ENCODE measurements around the gene HAP1.

DNA sequence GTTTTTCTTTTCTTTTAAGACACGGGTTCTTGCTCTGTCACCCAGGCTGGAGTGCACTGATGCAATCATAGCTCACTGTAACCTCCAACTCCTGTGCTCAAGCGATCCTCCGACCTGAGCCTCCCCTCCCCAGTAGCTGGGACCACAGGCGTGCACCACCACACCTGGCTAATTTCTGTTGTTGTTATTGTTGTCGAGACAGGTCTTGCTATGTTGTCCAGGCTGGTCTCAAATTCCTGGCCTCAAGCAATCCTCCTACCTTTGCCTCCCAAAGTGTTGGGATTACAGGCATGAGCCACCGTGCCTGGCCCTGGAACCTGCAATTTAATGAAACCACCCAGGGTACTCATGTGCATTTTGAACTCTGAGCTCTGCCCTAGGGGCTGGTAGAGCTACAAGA is 27.9 kb upstream of the HAP1 start:
- TF ChIP-seq FOXJ3 (CRISPR knock-in tag; IDR thresholded peaks at IDR 0.05) = no peak
- TF ChIP-seq SIN3A (IDR thresholded peaks at IDR 0.05; ENCODE audit: borderline replicate concordance, low read depth, low read length) = no peak
- TF ChIP-seq JUND (IDR thresholded peaks at IDR 0.05) = no peak
- TF ChIP-seq CTCF (IDR thresholded peaks at IDR 0.05) = no peak
- TF ChIP-seq, protein P1, sequence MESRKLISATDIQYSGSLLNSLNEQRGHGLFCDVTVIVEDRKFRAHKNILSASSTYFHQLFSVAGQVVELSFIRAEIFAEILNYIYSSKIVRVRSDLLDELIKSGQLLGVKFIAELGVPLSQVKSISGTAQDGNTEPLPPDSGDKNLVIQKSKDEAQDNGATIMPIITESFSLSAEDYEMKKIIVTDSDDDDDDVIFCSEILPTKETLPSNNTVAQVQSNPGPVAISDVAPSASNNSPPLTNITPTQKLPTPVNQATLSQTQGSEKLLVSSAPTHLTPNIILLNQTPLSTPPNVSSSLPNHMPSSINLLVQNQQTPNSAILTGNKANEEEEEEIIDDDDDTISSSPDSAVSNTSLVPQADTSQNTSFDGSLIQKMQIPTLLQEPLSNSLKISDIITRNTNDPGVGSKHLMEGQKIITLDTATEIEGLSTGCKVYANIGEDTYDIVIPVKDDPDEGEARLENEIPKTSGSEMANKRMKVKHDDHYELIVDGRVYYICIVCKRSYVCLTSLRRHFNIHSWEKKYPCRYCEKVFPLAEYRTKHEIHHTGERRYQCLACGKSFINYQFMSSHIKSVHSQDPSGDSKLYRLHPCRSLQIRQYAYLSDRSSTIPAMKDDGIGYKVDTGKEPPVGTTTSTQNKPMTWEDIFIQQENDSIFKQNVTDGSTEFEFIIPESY (IDR thresholded peaks at IDR 0.05; ENCODE audit: borderline replicate concordance, low read depth) = no peak
- TF ChIP-seq ELF1 (IDR thresholded peaks at IDR 0.05) = no peak
- TF ChIP-seq, protein P2, sequence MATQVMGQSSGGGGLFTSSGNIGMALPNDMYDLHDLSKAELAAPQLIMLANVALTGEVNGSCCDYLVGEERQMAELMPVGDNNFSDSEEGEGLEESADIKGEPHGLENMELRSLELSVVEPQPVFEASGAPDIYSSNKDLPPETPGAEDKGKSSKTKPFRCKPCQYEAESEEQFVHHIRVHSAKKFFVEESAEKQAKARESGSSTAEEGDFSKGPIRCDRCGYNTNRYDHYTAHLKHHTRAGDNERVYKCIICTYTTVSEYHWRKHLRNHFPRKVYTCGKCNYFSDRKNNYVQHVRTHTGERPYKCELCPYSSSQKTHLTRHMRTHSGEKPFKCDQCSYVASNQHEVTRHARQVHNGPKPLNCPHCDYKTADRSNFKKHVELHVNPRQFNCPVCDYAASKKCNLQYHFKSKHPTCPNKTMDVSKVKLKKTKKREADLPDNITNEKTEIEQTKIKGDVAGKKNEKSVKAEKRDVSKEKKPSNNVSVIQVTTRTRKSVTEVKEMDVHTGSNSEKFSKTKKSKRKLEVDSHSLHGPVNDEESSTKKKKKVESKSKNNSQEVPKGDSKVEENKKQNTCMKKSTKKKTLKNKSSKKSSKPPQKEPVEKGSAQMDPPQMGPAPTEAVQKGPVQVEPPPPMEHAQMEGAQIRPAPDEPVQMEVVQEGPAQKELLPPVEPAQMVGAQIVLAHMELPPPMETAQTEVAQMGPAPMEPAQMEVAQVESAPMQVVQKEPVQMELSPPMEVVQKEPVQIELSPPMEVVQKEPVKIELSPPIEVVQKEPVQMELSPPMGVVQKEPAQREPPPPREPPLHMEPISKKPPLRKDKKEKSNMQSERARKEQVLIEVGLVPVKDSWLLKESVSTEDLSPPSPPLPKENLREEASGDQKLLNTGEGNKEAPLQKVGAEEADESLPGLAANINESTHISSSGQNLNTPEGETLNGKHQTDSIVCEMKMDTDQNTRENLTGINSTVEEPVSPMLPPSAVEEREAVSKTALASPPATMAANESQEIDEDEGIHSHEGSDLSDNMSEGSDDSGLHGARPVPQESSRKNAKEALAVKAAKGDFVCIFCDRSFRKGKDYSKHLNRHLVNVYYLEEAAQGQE (IDR thresholded peaks at IDR 0.05; ENCODE audit: low read depth, low read length) = no peak
- TF ChIP-seq POLR2AphosphoS5 (IDR thresholded peaks at IDR 0.05; ENCODE audit: low read depth, low read length) = no peak
- TF ChIP-seq, protein P3, sequence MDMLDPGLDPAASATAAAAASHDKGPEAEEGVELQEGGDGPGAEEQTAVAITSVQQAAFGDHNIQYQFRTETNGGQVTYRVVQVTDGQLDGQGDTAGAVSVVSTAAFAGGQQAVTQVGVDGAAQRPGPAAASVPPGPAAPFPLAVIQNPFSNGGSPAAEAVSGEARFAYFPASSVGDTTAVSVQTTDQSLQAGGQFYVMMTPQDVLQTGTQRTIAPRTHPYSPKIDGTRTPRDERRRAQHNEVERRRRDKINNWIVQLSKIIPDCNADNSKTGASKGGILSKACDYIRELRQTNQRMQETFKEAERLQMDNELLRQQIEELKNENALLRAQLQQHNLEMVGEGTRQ (IDR thresholded peaks at IDR 0.05; ENCODE audit: borderline replicate concordance, low read depth, low read length) = no peak

Data from SK-N-SH (cell line).